NCI-H524 (cell line): ENCODE measurements around the gene CNNM2.
"Not testable (repeated sequence)": the region's sequence is repeated elsewhere in the genome, so short reads cannot be mapped to it uniquely, and the experiment has no call there.

ENCODE experiments used
- DNase-seq, 2 experiments: peaks; one replicate each; lab custom pipeline; 2025; lab: John Stamatoyannopoulos, UW

Gene CNNM2

DNA sequence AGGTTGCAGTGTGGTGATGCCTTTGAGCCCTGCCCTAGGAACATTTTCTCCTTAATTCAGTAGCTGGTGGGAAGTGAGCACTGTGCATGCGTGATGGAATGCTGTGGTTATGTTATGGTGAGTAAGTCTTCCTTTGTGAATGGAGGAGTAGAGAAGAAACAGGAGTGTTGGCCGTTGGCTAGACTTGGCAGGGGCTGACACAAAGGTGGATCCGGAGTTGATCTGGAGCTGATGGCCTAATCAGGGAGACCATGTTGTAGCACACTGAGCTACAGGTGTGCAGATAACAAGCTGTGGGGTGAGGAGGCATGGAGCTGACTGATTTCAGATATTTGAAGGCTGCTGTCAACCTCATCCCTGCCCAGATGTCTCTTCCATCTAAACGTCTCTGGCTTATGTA lies 122.3 kb downstream of the CNNM2 start:
- no peak for DNase-seq

DNA sequence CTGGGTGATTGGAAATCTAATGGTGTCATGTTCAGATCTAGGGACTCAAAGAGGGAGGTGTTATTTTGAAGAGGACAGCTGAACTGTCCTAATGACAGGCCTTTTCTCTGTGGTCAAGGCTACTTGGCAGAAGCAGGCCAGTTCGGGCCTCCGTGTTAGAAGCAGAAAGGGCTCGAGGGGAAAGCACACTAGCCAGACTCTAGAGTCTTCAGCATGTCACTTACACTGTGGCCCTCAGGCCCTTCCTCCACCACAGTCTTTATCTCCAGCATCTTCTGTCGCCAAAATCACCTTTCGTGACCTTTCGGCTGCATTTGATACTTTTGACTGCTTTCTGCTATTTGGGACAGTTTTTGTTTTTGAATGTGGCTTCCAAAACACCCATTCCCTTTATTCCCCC lies 123.3 kb downstream of the CNNM2 start:
- DNase-seq = no peak

DNA sequence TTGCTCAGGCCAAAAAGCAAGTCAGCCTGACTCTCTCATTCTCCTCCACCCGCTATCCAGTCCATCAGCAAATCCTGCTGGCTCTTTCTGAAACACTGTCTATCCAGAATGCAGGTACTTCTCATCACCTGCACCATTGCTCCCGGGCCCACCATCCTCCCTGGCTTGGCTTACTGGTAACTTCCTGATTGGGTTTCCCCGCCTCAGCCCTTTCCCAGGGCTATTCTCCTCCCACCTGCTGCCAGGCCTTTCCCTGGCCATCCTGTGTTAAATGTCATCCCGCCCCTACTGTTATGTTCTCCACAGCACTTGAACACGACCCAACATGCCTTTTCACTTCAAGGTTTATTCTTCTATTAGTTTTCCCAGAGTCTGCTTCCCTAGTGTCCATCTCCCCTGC lies 124.0 kb downstream of the CNNM2 start:
- no peak for DNase-seq

DNA sequence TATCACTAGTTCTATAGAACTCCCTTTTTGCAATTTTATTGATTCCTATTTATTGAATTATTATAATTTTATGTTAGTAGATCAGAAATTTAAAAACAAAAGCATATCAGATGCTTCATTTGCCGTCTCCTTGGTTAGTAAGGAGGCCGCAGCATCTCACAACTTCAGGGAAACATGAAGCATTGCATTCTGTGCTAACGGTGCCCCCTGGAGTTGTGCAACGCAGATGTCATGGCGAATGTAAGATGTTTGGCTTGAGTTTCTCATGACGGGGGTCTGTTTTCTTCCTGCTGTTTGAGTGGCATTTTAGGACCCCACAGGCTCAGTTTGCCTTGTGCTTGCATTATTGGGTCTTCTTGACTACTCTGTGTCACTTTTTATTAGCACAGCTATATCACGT lies 124.8 kb downstream of the CNNM2 start:
- no peak for DNase-seq

GRCh38 chr10:103044942-103045489 lies 126.9 kb downstream of the CNNM2 start:
- no peak for DNase-seq

DNA sequence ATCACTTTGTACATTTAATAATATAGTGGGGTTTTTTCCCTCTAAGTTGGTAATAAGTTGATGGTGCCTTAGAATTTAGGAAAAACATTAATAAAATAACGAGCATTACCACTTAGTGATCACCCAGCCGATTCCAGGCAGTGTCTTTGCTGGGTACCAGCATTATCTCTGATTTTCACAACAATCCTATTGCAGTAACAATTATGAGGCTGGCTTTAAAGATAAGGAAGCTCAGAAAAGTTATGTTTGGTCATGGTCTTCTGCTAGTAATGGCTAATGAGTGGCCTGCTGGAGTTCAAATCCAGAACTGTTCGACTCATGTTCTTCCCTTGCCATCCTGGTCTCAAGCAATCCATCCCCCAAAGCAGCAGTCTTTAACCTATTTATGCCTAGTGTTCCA lies 127.9 kb downstream of the CNNM2 start:
- no peak for DNase-seq

DNA sequence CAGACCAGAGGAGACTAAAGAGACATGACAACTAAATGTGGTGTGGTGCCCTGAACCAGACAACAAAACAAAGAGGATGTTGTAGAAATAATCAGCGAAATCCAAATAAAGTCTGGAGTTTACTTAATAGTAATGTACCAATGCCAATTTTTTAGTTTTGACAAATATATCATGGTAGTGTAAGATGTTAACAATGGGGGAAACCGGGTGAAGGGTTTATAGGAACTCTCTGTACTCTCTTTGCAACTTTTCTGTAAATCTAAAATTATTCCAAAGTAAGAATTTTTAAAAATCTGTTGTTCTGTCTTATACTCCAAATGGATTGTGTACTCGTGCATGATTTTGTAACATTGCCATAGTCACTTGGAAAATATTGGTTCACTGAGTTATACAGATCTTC lies 129.3 kb downstream of the CNNM2 start:
- no peak for DNase-seq

- no peak for DNase-seq
Measured at GRCh38 chr10:103049237-103049636, 131.1 kb downstream of the CNNM2 start.

GRCh38 chr10:103053659-103054581 lies 135.8 kb downstream of the CNNM2 start:
- peak in 1 of 2 experiments; percentile 40 for DNase-seq

GRCh38 chr10:103054621-103055020 lies 136.5 kb downstream of the CNNM2 start:
- no peak for DNase-seq

DNA sequence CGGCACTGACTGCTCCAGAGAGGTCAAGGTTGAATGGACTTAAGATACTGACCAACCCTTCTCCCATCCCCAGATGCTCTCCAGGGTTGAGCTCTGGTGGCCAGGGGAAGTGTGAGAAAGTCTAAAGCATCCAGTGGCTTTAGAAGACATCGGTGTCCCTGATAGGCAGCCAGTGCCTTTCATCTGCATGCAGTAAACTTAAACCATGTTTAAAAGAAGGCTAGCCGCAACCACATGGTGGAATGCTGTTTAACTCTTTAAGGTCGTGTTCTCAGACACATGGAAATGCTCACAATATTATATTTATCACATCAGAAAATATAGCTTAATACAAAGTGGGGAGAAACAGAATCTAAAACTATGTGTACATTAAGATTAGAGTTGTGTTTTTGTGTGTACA lies 137.0 kb downstream of the CNNM2 start:
- DNase-seq = no peak

GRCh38 chr10:103058034-103058433 lies 139.9 kb downstream of the CNNM2 start:
- DNase-seq = no peak

GRCh38 chr10:103060575-103060974 lies 142.5 kb downstream of the CNNM2 start:
- DNase-seq = no peak

- DNase-seq = no peak
Measured at GRCh38 chr10:103062854-103063590, 144.9 kb downstream of the CNNM2 start.

DNA sequence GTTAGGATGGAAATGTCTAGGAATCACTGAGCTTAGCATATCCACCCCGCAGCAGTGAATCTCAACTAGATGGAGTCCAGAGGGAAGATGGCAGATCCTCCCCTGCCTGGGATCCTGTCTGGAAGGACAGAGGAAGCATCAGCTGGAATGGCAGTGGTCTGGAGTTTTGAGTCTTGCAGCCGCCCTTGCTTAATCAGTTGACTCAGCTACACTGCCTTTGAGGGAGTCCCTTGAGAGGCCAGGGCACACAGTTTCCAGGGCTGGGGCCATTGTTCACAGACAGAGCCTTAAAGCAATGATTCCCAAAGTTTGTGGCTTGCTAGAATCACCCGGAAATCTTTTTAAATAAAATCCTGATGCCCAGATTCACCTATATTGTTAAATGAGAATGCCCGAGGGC lies 146.9 kb downstream of the CNNM2 start:
- no peak for DNase-seq

- no peak for DNase-seq
Measured at GRCh38 chr10:103066141-103067098, 148.3 kb downstream of the CNNM2 start.

- not testable (repeated sequence) for DNase-seq
Measured at GRCh38 chr10:103067099-103067477, 149.0 kb downstream of the CNNM2 start.

DNA sequence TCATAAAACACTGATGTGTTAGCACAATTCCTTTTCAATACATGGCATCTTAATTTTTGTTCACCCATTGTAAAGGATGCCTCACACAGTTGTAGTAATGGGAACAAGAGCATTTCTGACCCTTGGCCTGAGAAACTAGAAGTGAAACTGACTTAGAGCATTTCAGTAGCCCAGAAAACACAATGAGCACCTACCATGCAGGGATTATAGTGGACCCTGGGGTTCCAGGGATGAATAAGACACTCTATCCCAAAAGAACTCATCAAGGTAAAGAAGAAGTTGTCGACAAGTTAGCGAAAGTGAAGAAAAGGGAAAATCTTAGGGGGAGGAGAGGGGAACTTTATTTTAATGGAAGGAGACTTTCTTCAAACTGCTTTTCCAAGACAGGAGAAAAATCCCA lies 149.4 kb downstream of the CNNM2 start:
- no peak for DNase-seq

DNA sequence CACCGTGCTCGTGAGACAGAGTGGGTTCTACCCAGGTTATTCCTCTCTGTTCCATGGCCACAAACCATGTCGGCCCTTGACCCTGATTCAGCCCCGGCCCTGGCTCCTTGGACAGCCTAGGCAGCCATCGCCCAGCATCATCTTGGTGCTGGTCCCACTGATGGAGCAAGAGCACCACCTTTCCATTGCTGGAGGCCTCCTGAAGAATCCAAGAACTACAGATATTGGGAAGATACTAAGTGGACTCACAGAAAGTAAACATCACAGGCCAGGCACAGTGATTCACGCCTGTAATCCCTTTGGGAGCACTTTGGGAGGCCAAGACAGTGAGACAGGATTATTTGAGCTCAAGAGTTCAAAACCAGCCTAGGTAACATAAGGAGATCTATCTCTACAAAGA lies 149.9 kb downstream of the CNNM2 start:
- no peak for DNase-seq

DNA sequence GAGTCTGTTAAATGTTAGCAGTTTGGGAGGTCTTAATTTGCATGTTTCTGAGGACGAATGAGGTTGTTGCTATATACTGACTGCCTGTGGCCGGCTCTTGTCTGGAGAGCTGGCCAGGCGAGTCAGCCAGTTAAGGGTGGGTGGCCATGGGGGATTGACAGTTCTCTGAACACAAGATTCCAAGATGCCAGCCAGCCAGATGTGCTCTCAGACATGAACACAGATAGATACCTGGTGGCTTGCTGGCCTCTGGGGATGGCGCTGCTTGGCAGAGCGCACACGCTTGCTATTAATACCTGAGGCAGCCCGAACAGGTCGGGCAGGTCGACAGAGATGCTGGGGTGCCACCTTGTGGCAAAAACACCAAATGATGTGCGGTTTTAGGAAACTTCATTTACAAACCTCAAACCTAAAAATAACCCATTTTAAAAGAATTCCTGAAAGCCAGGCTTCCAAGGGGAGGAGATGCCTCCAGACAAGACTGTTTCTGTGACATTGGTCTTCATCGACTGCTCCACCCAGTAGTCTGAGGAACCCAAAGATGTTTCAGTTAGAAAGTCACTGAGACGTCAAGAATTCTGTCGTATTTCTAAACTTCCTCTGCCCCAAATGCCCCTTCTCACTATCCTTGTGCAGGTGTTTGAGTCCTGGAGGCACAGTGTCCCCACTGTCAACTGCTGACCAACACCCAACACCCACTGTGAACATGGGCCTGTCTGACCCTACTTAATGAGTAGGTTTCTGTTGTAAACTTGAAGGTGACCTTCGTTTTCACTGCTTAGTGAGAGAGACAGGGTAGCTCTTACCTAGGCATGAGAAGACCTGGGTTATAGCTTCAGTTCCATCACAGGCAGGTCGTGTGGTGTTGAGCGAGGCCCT lies 151.6 kb downstream of the CNNM2 start:
- peak in 1 of 2 experiments; percentile 10 for DNase-seq

DNA sequence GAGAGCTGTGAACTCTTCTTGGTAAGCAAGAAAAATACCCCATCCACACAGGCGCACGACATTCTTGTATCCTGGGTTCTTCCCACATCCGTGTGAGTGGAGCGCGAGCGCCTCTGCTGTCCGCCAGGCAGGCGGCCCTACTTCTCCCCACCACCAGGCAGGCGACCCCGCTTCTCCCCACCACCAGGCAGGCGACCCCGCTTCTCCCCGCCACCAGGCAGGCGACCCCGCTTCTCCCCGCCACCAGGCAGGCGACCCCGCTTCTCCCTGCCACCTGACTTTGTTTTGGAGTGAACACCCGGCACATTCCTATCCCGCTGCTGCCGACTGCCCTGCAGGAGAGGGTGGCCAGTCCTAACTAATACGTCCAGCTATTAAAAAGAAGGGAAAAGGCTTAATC lies 154.2 kb downstream of the CNNM2 start:
- DNase-seq = no peak
